Mucosa of gallbladder (tissue), 1 donor: ENCODE measurements around the gene MGAT3. TPM values are rescaled to one million over a fixed set of nuclear protein-coding genes. Genes with fewer than 3 reads are reported as not detected.

Source experiments
- DNase-seq: peaks from one replicate; pipeline ENCODE4 v3.0.0-alpha.2; 2020; ENCODE audit warnings: low spot score
- total RNA-seq: library from RNA; stranded (reverse); gene quantifications from one replicate; pipeline ENCODE4 v1.2.1, GENCODE V29; 2021
- donor health status: DM: no; HTN: no; CAD: no.

The MGAT3 gene
- total RNA-seq, 1 donor from 2014 or later = 104 TPM

DNA sequence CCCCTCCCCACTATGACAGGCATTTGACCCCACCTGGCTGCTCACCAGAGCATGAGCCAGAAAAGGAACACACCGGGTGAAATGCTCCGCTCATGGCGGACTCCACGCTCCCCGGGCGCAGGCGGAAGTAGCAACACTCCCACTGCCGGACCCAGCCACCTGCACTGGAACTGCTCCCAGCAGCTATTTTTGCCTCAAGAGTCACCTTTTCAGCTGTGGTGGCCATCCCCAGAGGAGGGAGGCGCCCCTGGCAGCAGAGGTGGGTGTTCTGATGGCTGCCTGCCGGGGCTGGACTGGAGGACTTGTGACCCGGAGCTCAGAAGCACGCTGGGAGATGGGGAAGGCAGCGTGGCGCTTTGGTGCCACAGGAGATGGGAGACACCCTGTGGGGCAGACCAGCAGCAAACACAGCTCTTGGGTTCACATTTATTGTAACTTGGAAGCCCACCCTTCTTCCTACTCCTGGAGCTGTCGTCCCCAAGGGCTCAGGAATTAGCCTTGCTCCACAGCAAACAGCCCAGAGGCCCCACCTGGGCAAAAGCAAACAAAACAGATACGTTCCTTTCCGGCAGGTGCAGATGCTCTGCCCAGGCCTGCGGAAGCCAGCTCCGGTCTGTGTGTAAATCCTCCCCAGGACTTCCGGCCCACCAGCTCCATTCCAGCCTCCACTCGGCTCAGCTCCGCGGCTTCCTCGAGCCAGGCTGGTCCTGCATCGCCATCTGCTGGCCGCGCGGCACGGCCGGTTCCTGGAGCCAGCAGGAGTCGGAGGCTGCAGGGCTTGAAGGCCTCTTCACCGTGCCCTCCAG, 72.1 kb downstream of the MGAT3 start:
- DNase-seq = peak; percentile 91

DNA sequence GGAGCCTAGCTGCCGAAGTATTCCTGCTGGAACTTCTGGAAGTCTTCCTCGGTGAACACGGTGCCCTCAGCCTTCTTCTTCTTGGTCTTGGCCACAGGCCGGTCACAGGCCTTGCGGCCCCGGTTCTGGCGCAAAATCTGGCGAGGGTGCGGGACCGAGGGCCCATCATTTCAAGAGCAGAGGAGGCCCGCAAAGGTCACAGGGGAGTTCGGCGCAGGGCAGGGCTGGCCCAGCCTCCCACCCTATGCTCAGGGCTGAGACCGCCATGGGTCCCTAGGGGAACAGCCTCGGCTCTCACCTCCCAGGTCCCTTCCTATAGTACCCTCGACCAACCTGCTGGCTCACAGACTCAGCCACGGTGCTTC, 72.7 kb downstream of the MGAT3 start:
- DNase-seq = no peak

DNA sequence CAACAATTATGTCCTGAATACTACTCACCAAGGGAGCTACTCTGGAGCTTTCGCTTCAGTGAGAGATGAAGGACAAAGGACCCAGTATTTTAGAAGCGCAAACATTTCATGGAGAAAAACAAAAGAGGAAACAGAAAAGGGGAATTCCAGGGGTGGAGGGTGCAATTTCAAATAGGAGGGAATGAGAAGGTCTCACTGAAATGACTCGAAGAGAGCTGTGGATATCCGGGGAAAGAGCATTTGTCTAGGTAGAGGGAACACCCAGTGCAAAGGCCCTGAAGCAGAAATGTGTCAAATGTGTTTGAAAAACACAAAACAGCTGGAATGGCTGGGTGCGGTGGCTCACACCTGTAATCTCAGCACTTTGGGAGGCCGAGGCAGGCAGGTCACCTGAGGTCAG, 73.3 kb downstream of the MGAT3 start:
- DNase-seq = no peak

GRCh38 chr22:39530692-39531331, 74.0 kb downstream of the MGAT3 start:
- no peak for DNase-seq

GRCh38 chr22:39532215-39533073, 75.6 kb downstream of the MGAT3 start, which contains the start of gene RPS19BP1:
TSS of gene RPS19BP1 (minus strand) at chr22:39532748. CDS start at chr22:39532738, 10 bp downstream.
- peak; percentile 100 for DNase-seq

- no peak for DNase-seq
These were observed 77.3 kb downstream of the MGAT3 start for GRCh38 chr22:39534092-39534506.

DNA sequence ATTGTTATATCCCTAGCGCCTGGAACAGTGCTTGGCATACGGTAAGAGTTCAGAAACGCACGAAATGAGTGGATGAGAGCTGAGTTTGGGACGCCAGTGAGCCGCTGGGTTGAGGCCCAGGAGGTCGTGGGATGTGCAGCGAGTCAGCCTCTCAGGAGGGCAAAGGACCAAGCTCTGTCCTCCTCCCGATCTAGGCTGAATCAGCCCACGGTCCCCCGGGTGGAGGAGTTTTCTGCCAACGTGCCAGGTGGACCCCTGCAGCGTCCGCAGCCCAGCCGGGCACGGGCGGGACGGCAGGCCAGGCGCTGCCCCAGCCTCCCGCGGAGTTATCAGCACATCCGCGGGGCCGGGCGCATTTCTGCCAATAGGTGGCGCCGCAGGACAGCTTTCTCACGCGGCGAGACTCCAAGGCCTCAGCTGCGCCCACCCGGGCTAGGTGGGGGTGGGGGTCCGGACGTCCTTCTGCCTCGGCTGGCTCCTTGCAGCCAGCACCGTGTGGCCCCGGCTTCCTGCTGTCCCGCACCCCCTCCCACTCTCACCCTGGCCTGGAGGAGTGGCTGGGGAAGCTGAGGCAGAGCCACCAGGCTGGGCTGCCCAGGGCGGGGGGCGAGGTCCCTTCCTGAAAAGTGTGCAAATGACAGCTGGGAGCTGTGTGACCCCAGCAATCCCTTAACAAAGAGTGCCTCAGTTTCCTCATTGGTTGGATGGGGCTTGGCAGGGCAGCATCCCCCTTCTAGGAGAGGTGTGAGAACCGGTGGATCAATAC, 78.0 kb downstream of the MGAT3 start:
- DNase-seq = peak; percentile 87

DNA sequence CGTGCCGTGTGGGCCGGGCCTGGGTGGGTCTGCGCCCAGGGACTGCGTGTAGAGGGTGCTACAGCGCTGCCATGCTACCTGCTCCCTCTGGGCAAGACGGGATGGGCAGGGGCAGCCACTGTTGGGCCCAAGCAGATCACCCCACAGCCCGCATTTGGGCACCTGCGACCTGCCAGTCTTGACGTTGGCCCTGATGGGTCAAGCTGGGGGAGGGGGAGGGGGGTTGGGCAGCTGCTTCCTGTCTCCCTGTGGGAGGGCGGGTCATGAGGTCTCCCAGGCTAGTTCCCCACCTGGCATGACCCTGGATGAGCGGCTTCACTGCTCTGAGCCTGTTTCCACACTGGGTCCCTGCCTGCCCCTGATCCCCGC, 78.5 kb downstream of the MGAT3 start:
- no peak for DNase-seq

GRCh38 chr22:39535831-39536449, 79.1 kb downstream of the MGAT3 start:
- DNase-seq = no peak

- DNase-seq = no peak
These were observed 79.9 kb downstream of the MGAT3 start for GRCh38 chr22:39536711-39537110.

- no peak for DNase-seq
These were observed 81.2 kb downstream of the MGAT3 start for GRCh38 chr22:39537975-39538374.

Other genes with a start within 250 kb of the MGAT3 start
- 14.6 TPM for gene PDGFB, start 212.0 kb upstream of the MGAT3 start, total RNA-seq
- 1,535 TPM for gene RPL3, start 137.4 kb upstream of the MGAT3 start, total RNA-seq
- 41.8 TPM for gene SYNGR1, start 107.0 kb upstream of the MGAT3 start, total RNA-seq
- 40.2 TPM for gene TAB1, start 57.2 kb upstream of the MGAT3 start, total RNA-seq
- 24.1 TPM for gene MIEF1, start 45.3 kb downstream of the MGAT3 start, total RNA-seq
- 248 TPM for gene ATF4, start 63.5 kb downstream of the MGAT3 start, total RNA-seq
- 76.9 TPM for gene RPS19BP1, start 75.7 kb downstream of the MGAT3 start, total RNA-seq
- gene CACNA1I, start 113.7 kb downstream of the MGAT3 start, total RNA-seq = 0.43 TPM